Spleen (tissue), 7 donors: ENCODE measurements around the gene ZNF662.

Source experiments
- CTCF ChIP-seq, 11 experiments: fragments of 200-600 bp in 7 of 11; fragments of 450-650 bp in 4 of 11; sonication (generic) in 4 of 11; IDR thresholded peaks in 8 of 11; conservative IDR thresholded peaks in 3 of 11; 1 replicate in 7 of 11; 2 replicates in 4 of 11; pipeline versions ENCODE4 v1.4.0 to v1.8.0; 2016 to 2021; ENCODE audit warnings: antibody characterized with exemption in 11 of 11, inconsistent platforms in 4 of 11, mild to moderate bottlenecking in 1 of 11
- POLR2A ChIP-seq, 3 donors: fragments of 450-650 bp; IDR thresholded peaks; one replicate each; pipeline ENCODE4 v1.5.1; 2017; ENCODE audit warnings: antibody characterized with exemption in 3 of 3, mild to moderate bottlenecking in 1 of 3
- donor health status: DM: no; HTN: no; CAD: no; lungs with moderate emphysema.
- donor health status: DM: no; HTN: no; CAD: no.
- donor health status: DM: no; HTN: no; CAD: no.

- TF ChIP-seq CTCF (IDR thresholded peaks at IDR 0.05 in 8 of 11, conservative IDR thresholded peaks at IDR 0.05 in 3 of 11): no peak
- TF ChIP-seq POLR2A (IDR thresholded peaks at IDR 0.05): no peak
Measured at GRCh38 chr3:42926310-42926709, 20.4 kb downstream of the ZNF662 start.
